GM04504 (cell line): ENCODE data around the gene GAREM1.

Experiments
- DNase-seq: peaks from one replicate; pipeline ENCODE4 v3.0.0-alpha.2; 2012; ENCODE audit warnings: low read depth

The GAREM1 gene

GRCh38 chr18:32459361-32460101, 11.2 kb downstream of the GAREM1 start:
- DNase-seq: no peak

DNA sequence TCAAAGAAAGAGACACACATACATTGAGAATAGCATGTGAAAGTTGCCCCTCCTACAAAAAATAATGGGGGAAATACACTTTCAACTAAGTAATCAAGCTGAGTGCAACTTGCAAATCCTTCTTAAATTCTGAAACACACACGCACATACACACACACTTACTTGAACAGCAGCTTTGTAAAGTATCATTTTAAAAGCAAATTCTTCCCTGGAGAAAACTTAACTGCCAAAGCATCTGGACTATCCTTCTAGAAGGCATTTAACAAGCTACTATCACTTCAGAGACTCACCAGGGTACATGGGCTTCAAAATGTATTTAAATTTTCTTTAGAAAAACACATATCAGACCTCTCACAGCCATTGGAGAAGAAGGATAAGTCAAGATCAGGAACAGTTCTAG, 15.3 kb downstream of the GAREM1 start:
- DNase-seq: no peak

DNA sequence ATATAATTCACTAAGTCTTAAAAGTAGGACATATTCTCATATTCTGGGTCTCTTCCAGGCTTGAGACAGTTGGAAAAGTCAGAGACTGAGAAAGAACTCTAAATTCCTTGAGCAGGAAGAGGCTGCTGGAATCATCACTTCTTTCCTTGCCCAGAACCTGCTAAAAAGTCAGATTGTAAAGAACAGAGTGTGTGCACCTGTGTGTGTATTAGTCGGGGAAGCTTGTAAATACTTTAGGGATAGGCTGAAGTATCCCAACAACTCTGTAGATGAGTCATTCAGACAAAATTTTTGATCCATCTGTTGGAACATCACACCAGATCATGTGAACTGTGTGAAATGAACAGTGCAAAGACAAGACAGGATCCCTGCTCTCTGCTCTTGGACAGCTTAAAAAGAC, 16.1 kb downstream of the GAREM1 start:
- DNase-seq: no peak

DNA sequence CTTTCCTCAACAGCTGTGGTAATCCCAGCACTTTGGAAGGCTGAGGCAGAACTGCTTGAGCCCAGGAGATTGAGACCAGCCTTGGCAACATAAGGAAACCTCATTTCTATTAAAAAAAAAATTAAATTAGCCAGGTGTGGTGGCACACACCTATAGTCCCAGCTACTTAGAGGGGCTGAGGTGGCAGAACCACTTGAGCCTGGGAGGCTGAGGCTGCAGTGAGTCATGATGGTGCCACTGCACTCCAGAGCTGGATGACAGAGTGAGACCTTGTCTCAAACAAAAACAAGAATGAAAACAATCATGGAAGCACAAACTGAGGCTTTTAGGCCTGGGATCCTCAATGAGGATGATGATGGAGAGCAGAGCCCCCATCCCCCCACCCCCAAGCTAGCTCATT, 19.8 kb downstream of the GAREM1 start:
- DNase-seq: no peak

DNA sequence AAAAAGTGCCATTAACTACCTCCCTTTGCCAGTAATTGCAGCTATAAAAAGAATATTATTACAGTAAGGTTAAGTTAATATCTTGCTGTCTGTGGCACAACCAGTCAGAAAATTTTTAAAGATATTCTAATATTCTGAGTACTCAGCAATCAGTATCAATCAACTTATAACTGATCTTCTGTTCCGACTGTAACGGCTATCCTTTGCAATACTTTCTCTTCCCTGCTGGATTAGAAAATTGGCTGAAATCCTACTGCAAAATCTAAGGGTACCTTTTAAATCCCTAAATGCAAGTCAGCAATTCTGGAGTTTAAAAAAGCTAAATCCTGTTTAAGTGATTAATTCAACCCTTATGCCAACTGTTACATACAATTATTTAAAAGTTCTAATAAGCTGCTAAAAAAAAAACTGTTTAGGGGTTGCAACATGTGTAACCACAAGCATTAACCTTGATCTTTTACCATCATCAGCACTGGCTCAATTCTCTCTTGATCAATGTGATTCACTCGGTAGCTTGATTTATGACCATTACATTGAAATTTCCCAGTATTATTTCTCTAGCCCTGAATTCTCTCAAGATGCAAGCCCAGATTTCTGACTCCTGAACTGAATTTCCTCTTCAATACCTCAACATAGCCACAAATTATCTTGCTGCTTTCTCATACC, 20.5 kb downstream of the GAREM1 start:
- DNase-seq: no peak

DNA sequence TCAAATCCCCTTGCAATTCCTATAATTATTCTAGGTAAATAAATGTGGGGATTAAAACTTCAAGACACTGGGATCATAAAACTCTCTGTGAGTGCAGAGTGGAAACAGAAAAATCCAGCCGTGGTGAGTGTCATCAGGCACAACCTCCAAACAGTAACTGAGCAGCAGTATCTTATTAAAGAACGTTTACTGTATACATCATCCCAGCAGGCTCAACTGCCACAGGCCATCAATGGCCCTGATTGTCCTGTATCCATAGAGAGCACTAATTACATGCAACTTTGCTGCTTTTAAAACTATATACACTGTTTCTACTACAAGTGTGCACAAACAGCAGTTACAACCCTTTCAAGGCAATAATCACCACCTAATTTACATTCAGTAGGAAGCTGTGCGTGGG, 23.9 kb downstream of the GAREM1 start:
- no peak for DNase-seq

- DNase-seq: no peak
These were observed 24.8 kb downstream of the GAREM1 start for GRCh38 chr18:32445846-32446245.

DNA sequence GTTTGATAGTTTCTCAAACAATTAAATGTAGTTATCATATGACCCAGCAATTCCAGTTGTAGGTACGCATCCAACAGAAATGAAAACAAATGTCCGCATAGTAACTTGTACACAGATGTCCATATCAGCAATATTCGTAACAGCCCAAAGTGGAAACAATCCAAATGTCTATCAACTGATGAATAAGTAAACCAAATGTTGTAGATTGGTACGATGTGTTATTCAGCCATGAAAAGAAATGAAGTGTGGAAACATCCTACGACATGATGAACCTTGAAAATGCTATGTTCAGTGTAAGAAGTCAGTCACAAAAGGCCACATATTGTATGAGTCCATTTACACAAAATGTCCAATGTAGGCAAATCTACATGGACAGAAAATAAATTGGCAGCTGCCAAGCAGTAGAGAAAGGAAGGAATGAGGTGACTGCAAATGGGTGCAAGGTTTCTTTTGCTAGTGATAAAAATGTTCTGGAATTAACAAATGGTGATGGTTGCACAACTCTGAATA, 26.9 kb downstream of the GAREM1 start:
- no peak for DNase-seq

- DNase-seq: no peak
These were observed 27.5 kb downstream of the GAREM1 start for GRCh38 chr18:32443033-32443705.

DNA sequence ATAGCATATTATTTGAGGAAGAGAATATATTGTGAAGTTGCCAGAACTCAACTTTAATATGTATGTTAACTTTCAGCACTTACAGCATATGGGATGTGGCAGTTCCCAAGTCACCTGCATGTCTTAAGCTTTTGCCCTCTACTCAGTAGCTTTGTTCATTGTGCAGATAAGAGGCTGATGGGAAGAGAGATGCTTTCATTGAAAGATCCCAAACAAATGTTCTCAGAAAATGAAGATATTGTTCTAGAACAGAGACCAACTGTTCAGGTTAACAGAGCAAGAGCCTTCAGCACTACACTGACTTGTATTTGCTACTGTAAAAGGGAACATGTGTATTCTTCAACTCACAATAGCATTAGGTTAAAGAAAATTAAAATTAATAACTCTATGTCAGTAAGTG, 28.1 kb downstream of the GAREM1 start:
- no peak for DNase-seq

DNA sequence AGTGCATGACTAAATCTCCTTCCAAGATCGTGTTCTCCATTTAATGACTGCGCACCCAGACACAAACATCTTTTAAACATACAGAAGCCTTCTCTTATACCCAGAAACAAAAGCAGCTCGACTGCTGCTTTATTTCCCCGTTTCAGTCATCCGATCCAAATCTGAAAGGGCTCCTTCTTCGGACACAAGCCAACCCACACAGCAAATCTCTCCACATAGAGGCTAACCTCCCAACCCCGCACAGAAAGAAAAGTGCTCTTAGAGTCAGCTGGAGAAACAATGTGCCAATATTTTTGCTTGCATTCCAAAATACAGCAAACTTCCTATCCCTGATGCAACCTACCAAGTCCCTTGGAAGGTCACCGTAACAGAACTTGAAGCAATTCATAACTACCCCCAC, 29.1 kb downstream of the GAREM1 start:
- no peak for DNase-seq

GRCh38 chr18:32440518-32440917, 30.2 kb downstream of the GAREM1 start:
- no peak for DNase-seq

DNA sequence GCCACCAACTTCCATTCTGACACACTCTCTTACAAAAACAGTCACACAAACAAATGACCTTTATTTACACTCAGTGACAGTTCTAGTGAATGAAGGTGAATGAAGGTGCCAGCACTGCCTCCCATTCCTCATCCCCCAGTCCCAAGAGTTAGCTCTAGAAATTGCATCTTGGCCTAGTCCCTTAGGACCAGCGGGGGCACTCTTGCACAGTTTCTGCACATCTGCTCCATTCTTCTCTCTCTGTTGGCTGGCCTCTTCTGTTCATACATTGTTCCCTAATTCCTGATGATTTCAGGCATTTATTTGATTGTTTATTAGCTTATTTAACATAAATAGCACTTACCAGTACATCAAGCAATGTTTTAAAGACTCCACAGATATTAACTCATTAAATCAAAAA, 30.9 kb downstream of the GAREM1 start:
- DNase-seq: no peak

DNA sequence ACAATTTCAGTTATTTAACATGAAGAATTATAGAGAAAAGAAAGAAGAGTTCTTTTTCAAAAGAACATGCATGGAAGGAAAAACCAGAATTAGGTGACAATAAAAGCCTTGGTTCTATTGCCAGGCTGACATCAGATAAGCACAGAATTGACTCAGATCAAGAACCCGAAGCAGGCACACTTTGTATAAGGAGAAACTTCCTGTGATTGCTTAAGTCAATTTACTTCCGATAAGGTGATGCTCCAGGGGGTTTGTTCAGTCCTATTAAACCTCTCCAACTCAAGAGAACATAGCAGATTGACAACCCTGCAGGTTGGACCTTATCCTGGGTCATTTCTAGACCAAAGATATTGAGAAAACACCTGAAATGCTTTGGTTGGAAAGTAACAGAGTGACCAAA, 31.4 kb downstream of the GAREM1 start:
- DNase-seq: no peak

DNA sequence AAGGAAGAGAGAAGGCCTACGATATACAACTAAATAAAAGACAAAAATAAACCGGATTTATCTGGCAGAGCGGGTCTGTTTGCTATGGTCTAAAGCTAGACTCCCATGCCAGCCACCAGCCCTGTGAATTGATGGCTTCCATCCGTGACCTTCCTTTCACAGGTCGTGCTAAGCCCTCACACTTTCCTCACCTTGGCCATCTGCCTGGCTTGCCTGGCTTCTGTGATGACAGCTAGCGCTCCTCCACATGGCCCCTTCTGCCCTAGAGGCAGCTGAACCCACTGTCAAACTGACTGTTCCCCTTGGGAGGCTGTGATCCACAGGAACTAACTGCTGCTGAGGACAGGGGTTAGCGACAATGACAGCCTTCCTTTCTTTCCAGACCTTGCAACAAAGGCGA, 32.5 kb downstream of the GAREM1 start:
- DNase-seq: no peak

- DNase-seq: no peak
These were observed 33.4 kb downstream of the GAREM1 start for GRCh38 chr18:32437100-32437834.

DNA sequence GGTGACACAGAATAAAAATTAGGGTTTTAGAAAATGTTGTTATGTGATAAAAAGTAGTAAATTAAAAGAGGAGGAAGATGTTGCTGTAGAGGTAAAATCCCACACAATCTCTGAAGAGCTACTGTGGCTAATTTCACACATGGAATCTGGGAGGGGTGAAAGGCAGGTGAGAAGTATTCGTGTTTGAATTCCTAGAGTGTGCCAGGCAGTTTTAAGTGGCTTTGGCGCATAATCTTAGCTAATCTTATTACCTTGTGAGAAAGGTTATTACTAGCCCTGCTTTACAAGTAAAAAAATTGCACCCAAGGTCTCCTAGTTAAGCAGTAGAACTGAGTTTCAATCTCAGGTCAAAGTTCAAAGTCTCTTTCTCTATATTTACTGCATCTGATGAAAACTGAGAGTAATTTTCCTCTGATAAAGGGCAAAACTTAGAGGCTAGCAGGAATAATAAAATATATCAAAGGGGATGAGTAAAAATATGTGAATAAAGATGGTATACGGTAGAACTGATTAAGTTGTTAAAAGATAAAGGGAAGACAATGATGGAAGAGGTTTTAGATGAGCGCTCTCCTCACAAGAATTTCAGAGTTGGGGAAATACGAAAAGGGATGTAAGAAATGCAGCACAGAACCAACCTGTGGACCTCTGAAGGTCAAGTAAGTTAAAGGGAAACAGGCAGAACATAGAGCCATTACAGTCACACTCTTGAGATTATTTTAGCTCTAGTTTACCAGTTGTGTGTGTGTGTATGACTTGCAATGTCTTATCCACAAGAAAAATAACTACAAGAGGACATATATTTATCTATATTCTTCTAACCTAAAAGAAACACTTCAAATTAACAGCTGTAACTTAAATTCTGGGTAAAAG, 34.8 kb downstream of the GAREM1 start:
- no peak for DNase-seq

GRCh38 chr18:32431753-32432152, 38.9 kb downstream of the GAREM1 start:
- no peak for DNase-seq

DNA sequence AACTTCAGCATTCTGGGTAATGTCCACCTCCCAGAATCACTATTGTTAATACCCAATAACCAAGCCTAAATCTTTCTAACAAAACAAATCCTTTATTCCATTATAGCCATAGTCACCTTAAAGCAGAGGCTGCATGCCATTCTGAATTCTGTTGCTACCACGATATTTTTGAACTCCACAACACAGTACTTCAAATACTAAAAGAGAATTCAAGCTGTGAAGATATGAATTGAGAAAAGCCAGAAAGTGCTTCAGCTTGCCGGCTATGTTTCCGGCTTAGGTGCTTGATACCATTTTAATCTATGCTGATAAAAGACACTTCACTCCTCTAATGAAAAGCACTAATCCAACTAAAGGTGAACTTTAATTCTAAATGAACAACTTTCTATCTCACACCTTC, 41.3 kb downstream of the GAREM1 start:
- no peak for DNase-seq

- DNase-seq: no peak
These were observed 43.4 kb downstream of the GAREM1 start for GRCh38 chr18:32427084-32427900.

GRCh38 chr18:32425466-32425865, 45.2 kb downstream of the GAREM1 start:
- no peak for DNase-seq
